HepG2 (cell line): ENCODE data around the gene RGS14. TPM values are rescaled to one million over a fixed set of nuclear protein-coding genes. Genes with fewer than 3 reads are reported as not detected.
A peak's percentile ranks its signal among the peaks of the same experiment; 100 is the strongest.

Experiments
- BRCA1 ChIP-seq: sonication (generic); formaldehyde crosslinking; IDR thresholded peaks from 2 replicates; pipeline ENCODE4 v1.4.0; 2020; ENCODE audit warnings: missing genetic modification reagents
- ONECUT2 ChIP-seq: sonication (generic); formaldehyde crosslinking; IDR thresholded peaks from 2 replicates; pipeline ENCODE4 v1.4.0; 2020; ENCODE audit warnings: missing genetic modification reagents
- PBX3 ChIP-seq: sonication (generic); formaldehyde crosslinking; IDR thresholded peaks from 2 replicates; pipeline ENCODE4 v1.8.1; 2023; ENCODE audit warnings: missing genetic modification reagents, inconsistent platforms, borderline replicate concordance
- RNF2 ChIP-seq: fragments of 450-650 bp; conservative IDR thresholded peaks from 2 replicates; pipeline ENCODE4 v1.6.1; 2016; ENCODE audit warnings: low read depth
- ZNF326 ChIP-seq: sonication (generic); formaldehyde crosslinking; IDR thresholded peaks from 2 replicates; pipeline ENCODE4 v1.4.0; 2020; ENCODE audit warnings: missing genetic modification reagents, borderline replicate concordance
- ZNF354B ChIP-seq: sonication (generic); formaldehyde crosslinking; IDR thresholded peaks from 2 replicates; pipeline ENCODE4 v1.8.0; 2022; ENCODE audit warnings: mild to moderate bottlenecking, missing genetic modification reagents
- ZNF782 ChIP-seq: sonication (generic); formaldehyde crosslinking; IDR thresholded peaks from 2 replicates; pipeline ENCODE4 v1.4.0; 2020; ENCODE audit warnings: missing genetic modification reagents, mild to moderate bottlenecking, borderline replicate concordance
- ZSCAN31 ChIP-seq: sonication (generic); formaldehyde crosslinking; IDR thresholded peaks from 2 replicates; pipeline ENCODE4 v1.5.0; 2020; ENCODE audit warnings: low read depth, mild to moderate bottlenecking, missing genetic modification reagents
- polyA plus RNA-seq, 8 experiments: library from polyadenylated mRNA; depleted of rRNA in 3 of 8; stranded (reverse) in 7 of 8; unstranded in 1 of 8; fragments of >200 nt; fragmentation: Illumina TruSeq in 4 of 8; extraction: Trizol in 4 of 8; gene quantifications; 2 replicates each; pipeline versions ENCODE4 v1.2.1 to v1.2.3, GENCODE V29; 2011 to 2016; ENCODE audit warnings: low read depth in 4 of 8, missing spikeins in 1 of 8, mixed read lengths in 1 of 8; ENCODE audit not compliant: insufficient read depth in 1 of 8
- total RNA-seq, 5 experiments: library from RNA; depleted of rRNA; stranded (reverse); fragments of >200 nt; fragmentation: Illumina TruSeq; extraction: Trizol; gene quantifications; 2 replicates each; pipeline ENCODE4 v1.2.3, GENCODE V29; 2016; ENCODE audit warnings: low read depth in 1 of 5
- TF ChIP-seq, protein P1 (sequence below): IDR thresholded peaks from 2 replicates; pipeline ENCODE4 v1.6.1; 2012; ENCODE audit warnings: inconsistent platforms
- TF ChIP-seq, protein P2 (sequence below): sonication (generic); formaldehyde crosslinking; IDR thresholded peaks from 2 replicates; pipeline ENCODE4 v1.5.1; 2020; ENCODE audit warnings: missing genetic modification reagents, mild to moderate bottlenecking, borderline replicate concordance

The RGS14 gene
- total and polyA plus RNA-seq, 2 of the 13 experiments (the other 11 are each of a cell fraction or from before 2014, with no cell fraction given): 11.1 to 17.2 TPM

DNA sequence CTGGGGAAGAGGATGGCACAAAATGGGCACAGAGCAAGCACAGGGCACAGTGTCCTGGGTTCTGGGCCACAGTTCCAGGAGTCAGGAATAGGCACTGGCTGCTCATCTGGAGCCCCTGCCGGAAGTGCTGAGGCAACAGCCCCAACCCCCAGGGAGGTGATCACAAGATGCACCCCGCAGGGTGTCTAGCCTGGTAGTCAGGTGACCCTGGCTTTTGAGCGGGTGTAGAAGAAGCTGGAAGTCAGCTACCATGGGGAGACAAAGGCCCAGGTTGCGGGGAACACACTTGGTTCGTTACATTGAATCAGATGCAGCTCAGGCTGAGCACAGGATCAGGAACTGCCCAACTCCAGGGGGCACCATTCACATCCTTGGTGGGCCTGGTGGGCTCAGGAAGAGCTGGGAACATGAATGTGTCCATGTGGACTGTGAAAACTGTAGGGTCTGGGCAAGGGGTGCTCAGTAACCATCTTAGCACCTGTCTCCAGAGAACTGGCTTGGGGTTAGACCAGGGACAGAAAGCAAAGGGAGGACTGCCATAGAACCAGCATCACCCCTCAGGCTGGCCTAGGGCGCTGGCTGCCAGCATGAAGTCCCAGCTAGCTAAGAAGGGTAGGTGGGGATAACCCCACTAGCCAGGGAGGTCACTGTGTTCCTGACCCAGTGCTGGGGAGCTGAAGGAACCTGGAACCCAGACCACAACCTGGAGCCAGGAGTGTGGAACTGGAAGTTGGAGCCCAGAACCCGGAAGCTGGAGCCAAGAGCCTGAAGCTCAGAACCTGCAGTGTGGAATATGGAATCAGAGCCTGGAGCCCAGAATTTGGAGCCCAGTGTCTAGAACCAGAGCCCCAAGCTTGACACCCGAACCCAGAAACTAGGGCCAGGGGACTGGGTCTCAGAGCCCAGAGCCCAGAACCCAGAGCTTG is 20.4 kb downstream of the RGS14 start (continued):
- TF ChIP-seq ONECUT2 (CRISPR knock-in tag): no peak
- TF ChIP-seq ZNF782 (CRISPR knock-in tag): peak; percentile 53; the same call in 1 of the 2 replicates
- TF ChIP-seq ZNF326 (CRISPR knock-in tag): 0 out of 2 replicates have a peak, but pooled peaks have one; percentile 20
- TF ChIP-seq PBX3: no peak; the same call in 1 of the 2 replicates
- peak; percentile 72 for TF ChIP-seq ZSCAN31 (CRISPR knock-in tag)
- TF ChIP-seq, protein P1, sequence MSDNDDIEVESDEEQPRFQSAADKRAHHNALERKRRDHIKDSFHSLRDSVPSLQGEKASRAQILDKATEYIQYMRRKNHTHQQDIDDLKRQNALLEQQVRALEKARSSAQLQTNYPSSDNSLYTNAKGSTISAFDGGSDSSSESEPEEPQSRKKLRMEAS: no peak
- TF ChIP-seq, protein P2, sequence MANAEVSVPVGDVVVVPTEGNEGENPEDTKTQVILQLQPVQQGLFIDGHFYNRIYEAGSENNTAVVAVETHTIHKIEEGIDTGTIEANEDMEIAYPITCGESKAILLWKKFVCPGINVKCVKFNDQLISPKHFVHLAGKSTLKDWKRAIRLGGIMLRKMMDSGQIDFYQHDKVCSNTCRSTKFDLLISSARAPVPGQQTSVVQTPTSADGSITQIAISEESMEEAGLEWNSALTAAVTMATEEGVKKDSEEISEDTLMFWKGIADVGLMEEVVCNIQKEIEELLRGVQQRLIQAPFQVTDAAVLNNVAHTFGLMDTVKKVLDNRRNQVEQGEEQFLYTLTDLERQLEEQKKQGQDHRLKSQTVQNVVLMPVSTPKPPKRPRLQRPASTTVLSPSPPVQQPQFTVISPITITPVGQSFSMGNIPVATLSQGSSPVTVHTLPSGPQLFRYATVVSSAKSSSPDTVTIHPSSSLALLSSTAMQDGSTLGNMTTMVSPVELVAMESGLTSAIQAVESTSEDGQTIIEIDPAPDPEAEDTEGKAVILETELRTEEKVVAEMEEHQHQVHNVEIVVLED (CRISPR knock-in tag): no peak
- TF ChIP-seq RNF2: no peak
- TF ChIP-seq BRCA1 (CRISPR knock-in tag): no peak
- 0 out of 2 replicates have a peak, but pooled peaks have one; percentile 61 for TF ChIP-seq ZNF354B (CRISPR knock-in tag)
